T-helper 1 cell treated with Interleukin-12 subunit alpha and Interleukin-12 subunit beta and Interleukin-4 antibody, amounts not matched to agents 30 μg/mL and 1 μg/mL, for 36 hours (primary cell): ENCODE data around the gene MAP4.

ENCODE experiments used
- H3K27ac Mint-ChIP-seq: one replicate; pipeline ENCODE4 v1.8.0; 2021; ENCODE audit warnings: mild to moderate bottlenecking, mixed read lengths
- H3K27me3 Mint-ChIP-seq: one replicate; pipeline ENCODE4 v1.8.0; 2021; ENCODE audit warnings: low read depth, mixed read lengths
- H3K36me3 Mint-ChIP-seq: one replicate; pipeline ENCODE4 v1.8.0; 2021; ENCODE audit warnings: low read depth, mixed read lengths
- H3K4me1 Mint-ChIP-seq: one replicate; pipeline ENCODE4 v1.8.0; 2021; ENCODE audit warnings: low read depth, mixed read lengths
- H3K4me3 Mint-ChIP-seq: one replicate; pipeline ENCODE4 v1.8.0; 2021; ENCODE audit warnings: mild to moderate bottlenecking, moderate library complexity, mixed read lengths
- H3K9me3 Mint-ChIP-seq: one replicate; pipeline ENCODE4 v1.8.0; 2021; ENCODE audit warnings: mixed read lengths

Gene MAP4

DNA sequence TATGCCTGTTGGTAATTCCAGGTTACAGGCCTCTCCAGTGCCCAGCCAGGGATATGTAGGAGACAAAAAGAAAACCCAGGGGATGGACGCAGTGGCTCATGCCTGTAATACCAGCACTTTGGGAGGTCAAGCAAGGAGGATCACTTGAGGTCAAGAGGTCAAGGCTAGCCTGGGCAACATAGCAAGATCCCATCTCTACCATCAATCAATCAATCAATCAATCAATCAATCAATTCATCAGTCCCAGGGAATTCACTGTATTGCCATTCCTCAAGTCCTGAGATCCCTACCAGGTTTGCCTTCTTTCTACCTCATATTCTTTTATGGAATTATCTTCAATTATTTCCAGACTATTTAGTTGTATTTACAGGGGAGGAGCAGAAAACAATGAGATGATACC lies 131.0 kb downstream of the MAP4 start:
- no peaks in the 10 kb centered on the region for H3K9me3 Mint-ChIP-seq
- H3K4me3 Mint-ChIP-seq, result no peak overlapping the region
- peaks cover 13% of the 10 kb centered on the region for H3K4me1 Mint-ChIP-seq
- H3K27ac Mint-ChIP-seq, result no peak overlapping the region
- H3K27me3 Mint-ChIP-seq, result no peaks in the 10 kb centered on the region
- peaks cover 14% of the 10 kb centered on the region for H3K36me3 Mint-ChIP-seq

DNA sequence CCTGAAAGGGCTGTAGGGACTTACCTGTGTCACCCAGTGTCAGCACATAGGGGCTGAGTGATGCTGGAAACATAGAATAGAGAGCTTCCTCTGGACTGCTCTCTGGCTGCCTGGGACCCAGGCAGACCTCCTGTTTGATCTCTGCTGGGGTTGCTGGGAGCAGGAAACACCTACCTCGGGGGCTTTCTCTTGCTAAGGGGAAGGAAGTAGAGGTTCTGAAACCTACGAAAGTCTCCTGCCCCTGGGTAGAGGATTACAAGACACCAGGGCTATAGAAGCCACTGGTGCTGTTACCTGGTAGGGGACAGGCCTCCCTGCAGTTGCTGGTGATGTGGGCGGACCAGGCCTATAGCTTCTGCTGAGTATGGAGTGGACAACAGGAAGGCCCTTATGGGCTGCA lies 131.6 kb downstream of the MAP4 start:
- H3K36me3 Mint-ChIP-seq, result peaks cover 14% of the 10 kb centered on the region
- H3K27me3 Mint-ChIP-seq, result no peaks in the 10 kb centered on the region
- no peak overlapping the region for H3K4me3 Mint-ChIP-seq
- H3K4me1 Mint-ChIP-seq, result peaks cover 13% of the 10 kb centered on the region
- H3K27ac Mint-ChIP-seq, result no peak overlapping the region
- no peaks in the 10 kb centered on the region for H3K9me3 Mint-ChIP-seq

DNA sequence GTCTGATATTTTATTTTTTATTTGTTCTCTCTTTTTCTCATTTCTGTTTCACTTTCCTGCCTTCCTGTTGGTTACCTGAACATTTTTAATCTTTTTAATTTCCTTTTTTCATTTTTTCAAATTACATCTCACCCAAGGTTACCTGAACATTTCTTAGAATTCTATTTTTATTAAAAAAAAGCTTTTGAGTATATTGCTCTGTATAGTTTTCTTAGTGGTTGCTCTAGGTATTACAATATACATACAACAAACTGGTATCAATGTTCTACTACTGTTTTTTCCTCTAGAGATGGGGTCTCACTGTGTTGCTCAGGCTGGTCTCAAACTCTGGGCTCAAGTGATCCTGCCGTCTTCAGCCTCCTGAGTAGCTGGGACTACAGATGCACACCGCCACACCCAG lies 133.9 kb downstream of the MAP4 start:
- Mint-ChIP-seq H3K4me3 (no peak overlapping the region), H3K27ac (no peak overlapping the region), H3K9me3 (no peaks in the 10 kb centered on the region), H3K4me1 (peaks cover 10% of the 10 kb centered on the region), H3K36me3 (peaks cover 7% of the 10 kb centered on the region), H3K27me3 (no peaks in the 10 kb centered on the region)

DNA sequence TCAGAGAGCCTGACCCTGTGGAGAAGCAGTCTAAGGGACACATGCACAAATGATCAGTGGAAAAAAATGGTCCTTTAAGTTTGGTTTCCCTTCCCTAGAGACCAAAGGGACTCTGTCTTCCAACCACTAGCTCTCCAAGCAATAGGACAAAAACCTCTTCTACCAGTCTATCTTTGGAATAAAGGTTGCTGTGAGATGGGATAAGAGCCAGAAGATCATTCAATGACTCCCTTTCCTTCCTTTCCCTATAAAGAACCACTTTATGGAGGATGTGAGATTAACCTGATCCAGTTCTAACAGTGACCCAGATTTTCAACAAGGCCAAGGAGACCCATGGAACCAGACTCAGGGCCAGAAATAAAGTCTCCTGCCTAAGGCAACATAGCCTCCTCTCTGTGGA lies 138.5 kb downstream of the MAP4 start:
- Mint-ChIP-seq H3K4me3 (no peak overlapping the region), H3K36me3 (peaks cover 6% of the 10 kb centered on the region), H3K27ac (no peak overlapping the region), H3K27me3 (no peaks in the 10 kb centered on the region), H3K9me3 (no peaks in the 10 kb centered on the region), H3K4me1 (peaks cover 5% of the 10 kb centered on the region)

DNA sequence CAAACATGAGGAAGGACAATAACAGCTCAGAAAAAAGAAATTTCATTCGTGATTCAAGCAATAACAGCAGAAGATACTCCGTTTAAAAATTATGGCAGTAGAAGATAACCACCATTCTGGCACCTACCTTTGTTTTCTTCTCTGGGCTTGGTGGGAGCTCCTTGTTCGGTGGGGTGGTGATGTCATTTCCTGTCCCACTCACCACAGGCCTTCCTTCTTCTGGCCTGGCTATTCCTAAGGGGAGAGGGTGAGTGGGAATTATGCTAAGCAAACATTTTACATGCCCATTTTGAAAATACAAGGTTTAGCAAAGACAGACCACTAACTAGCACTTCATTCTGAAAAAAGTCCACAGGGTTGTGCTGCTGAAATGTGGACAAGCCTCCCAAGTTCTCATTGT lies 138.9 kb downstream of the MAP4 start:
- no peaks in the 10 kb centered on the region for H3K9me3 Mint-ChIP-seq
- H3K4me1 Mint-ChIP-seq, result peaks cover 5% of the 10 kb centered on the region
- peaks cover 6% of the 10 kb centered on the region for H3K36me3 Mint-ChIP-seq
- no peaks in the 10 kb centered on the region for H3K27me3 Mint-ChIP-seq
- no peak overlapping the region for H3K4me3 Mint-ChIP-seq
- H3K27ac Mint-ChIP-seq, result no peak overlapping the region

DNA sequence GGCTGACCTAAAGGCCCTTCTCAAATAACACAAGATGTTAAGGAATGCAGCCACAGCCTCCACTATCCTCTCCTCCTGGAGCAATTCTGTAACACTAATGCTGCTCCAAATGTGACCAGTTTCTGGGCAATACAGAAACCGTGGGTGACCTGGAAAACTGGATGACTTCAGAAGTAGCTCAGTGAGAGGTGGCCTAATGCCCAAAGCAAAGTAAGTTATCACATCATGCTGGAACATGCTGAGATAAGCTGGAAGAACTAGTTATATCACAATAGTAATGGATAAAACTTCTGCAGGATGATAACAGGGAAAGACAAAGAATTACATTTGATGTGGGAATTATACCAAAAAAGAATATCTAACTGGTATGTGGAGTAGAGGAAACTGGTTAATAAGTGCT lies 141.3 kb downstream of the MAP4 start:
- Mint-ChIP-seq H3K9me3 (no peaks in the 10 kb centered on the region), H3K27ac (no peak overlapping the region), H3K4me3 (no peak overlapping the region), H3K27me3 (no peaks in the 10 kb centered on the region), H3K36me3 (peaks cover 12% of the 10 kb centered on the region), H3K4me1 (peaks cover 5% of the 10 kb centered on the region)

DNA sequence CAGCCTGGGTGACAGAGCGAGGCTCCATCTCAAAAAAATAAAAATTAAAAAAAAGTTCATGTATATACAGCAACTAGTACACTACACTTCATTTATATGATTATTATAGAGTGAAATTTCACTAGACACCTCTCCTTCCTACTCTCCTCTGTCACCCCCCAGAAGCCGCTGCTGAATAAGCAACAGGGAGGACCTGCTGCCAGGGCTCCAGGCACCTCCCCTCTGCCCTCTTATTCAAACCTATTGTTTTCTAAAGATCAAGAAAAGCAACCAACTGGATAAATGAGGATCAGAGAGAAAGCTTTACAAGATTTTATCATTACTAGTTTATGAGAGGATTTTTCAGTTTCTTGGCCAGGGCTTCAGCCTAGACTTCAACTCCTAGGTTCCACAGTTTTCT lies 141.8 kb downstream of the MAP4 start:
- Mint-ChIP-seq H3K36me3 (peaks cover 14% of the 10 kb centered on the region), H3K4me3 (no peak overlapping the region), H3K27ac (no peak overlapping the region), H3K4me1 (peaks cover 5% of the 10 kb centered on the region), H3K27me3 (no peaks in the 10 kb centered on the region), H3K9me3 (no peaks in the 10 kb centered on the region)

DNA sequence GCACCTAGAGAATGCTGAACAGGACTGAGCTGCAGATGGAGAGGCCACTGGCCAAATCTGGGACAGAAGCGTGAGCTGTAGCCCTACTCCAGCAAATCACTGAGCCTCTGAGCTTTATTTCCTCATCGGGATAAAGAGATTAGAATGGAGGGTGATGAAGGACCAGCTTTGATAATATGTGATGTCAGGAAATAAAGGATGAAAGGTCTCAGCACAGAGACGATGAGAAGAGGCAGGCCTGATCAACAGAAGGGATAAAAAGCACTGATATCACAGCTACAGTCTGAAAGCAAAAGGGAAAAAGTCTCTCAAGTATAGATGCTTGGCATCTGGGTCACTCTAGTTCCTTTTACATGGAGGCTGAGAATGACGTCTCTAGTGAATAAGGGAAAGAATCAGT lies 143.3 kb downstream of the MAP4 start:
- Mint-ChIP-seq H3K27ac (no peak overlapping the region), H3K36me3 (peaks cover 23% of the 10 kb centered on the region), H3K9me3 (no peaks in the 10 kb centered on the region), H3K4me3 (no peak overlapping the region), H3K4me1 (peaks cover 5% of the 10 kb centered on the region), H3K27me3 (no peaks in the 10 kb centered on the region)

DNA sequence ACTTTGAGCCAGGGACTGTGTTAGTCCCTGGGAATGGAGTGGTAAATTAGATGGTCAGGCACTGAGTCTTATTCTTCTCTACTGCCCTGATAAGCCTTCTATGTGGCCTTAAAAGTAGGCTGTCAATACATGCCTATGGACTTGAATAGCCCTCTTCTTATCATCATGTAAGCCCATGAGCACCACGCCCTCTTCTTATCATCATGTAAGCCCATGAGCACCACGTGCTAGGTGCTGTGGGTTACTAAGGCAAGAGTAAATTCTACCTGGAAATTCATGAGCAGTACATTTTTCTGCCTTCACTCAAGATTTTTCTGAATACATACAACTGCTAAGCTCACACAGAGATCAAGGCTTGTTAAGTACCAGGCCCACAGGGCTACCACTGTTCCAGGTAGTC lies 144.8 kb downstream of the MAP4 start:
- Mint-ChIP-seq H3K9me3 (no peaks in the 10 kb centered on the region), H3K4me1 (no peaks in the 10 kb centered on the region), H3K36me3 (peaks cover 26% of the 10 kb centered on the region), H3K4me3 (no peak overlapping the region), H3K27ac (no peak overlapping the region), H3K27me3 (no peaks in the 10 kb centered on the region)

DNA sequence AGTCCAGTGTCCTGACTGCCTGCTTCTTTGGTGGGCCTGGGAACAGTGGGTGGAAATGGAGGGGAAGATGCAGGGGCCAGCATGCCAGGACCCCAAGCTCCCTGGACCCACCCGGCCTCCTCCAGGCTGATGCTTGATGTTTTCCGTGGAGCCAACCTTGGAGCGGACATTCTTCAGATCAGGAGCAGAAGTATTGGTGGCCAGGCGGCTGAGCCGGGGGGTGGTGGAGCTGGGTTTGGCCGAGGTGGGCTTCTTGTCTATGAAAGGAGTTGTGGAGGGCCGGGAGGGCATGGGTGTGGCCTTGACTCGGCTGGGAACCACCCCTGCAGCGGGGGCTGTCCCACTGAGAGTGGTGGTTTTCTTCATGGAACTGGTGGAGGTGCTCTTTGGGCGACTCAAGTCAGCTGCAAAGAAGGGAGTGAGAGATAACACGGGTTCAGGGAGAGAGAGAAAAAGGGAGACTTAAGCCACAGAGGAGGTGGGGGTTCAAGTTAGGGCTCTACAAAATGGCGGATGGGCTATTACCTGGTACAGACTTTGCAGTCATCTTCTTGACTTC lies 145.4 kb downstream of the MAP4 start:
- no peak overlapping the region for H3K4me3 Mint-ChIP-seq
- no peak overlapping the region for H3K27ac Mint-ChIP-seq
- H3K27me3 Mint-ChIP-seq, result no peaks in the 10 kb centered on the region
- peaks cover 28% of the 10 kb centered on the region for H3K36me3 Mint-ChIP-seq
- H3K9me3 Mint-ChIP-seq, result no peaks in the 10 kb centered on the region
- H3K4me1 Mint-ChIP-seq, result no peaks in the 10 kb centered on the region

DNA sequence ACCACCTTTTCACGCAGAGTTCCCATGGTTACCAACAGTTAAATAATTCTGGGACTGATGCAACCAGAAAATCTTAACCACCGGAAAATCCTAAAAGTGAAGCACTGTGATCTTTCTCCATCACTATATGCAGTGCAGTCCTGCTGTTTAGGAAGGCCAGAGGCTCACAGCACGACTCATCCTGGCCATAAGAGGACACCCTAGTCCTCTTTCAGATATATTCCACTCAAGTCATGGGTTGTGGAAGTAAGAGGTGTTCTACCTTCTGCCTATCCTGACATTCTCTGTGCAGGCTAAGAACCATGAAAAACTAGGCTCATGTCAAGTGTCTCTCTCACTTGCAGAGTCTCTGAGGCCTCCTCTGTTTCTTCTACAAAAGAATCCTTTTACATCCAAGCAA lies 146.1 kb downstream of the MAP4 start:
- Mint-ChIP-seq H3K27ac (no peak overlapping the region), H3K9me3 (no peaks in the 10 kb centered on the region), H3K4me1 (no peaks in the 10 kb centered on the region), H3K27me3 (no peaks in the 10 kb centered on the region), H3K36me3 (peaks cover 33% of the 10 kb centered on the region), H3K4me3 (no peak overlapping the region)

DNA sequence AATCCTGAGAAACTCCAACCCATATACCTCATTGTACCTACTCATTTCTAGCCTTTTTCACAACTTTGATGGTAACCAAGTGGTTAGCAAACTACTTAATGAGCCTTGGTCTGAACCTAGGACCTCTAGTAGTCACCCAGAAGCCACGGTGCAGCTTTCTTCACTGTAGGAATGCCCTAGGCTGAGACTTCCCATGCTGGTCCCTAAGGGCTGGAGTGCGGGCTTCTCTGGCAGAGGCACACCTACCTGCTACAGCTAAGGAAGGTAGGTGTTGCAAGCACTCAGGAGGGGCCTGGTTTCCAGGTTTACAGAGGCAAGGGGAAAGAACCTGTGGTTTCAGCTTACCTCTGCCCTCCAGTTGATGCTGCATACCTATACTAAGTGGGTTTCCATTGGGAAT lies 147.9 kb downstream of the MAP4 start:
- H3K27me3 Mint-ChIP-seq, result no peaks in the 10 kb centered on the region
- peaks cover 29% of the 10 kb centered on the region for H3K36me3 Mint-ChIP-seq
- no peak overlapping the region for H3K27ac Mint-ChIP-seq
- no peaks in the 10 kb centered on the region for H3K9me3 Mint-ChIP-seq
- H3K4me1 Mint-ChIP-seq, result no peaks in the 10 kb centered on the region
- no peak overlapping the region for H3K4me3 Mint-ChIP-seq

DNA sequence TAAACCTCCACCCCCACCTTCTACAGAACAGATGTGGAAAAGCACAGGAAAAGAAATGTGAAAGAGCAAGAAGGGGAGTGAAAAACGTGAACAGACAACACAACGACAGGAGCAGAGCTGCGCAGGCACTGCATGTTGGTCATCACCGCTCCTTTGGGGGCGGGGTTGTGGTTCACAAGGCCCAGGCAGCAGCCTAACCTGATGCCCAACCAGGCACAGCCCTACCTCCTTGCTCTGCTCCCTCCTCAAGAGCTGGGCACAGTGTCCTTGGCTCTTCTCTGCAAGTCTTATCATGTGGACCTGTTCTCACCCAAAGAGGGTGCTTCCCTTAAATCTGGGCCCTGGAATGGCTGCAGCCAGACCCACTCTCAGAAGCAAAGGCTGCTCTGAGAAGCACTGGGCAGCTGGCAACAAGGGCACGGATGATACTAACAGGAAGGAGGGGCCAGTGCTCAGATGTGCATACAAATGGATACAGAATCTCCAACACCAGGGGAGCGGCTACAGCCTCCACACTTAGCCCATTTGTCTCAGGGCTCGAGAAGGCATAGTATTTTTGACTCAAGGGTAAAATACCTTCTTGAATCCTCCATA lies 148.7 kb downstream of the MAP4 start:
- Mint-ChIP-seq H3K9me3 (no peaks in the 10 kb centered on the region), H3K36me3 (peaks cover 27% of the 10 kb centered on the region), H3K4me3 (no peak overlapping the region), H3K27ac (no peak overlapping the region), H3K4me1 (no peaks in the 10 kb centered on the region), H3K27me3 (no peaks in the 10 kb centered on the region)

DNA sequence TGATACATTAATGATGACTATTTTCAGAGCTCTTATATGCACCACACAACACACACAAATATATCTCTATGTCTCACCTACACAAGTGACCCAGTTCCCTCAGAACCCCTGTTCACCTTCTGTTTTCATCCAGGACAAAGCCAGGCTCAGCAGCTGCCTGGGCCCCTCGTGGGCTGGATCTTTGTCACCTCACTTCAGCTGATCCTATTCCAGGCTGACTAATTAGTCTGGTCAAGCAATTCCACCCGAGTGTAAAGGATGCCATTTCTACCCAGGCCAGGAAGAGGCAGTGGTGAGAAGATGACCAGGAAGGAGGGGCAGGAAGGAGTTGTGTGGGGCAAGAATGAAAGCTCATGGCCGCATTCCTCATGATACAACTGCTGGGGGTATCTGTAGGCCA lies 151.0 kb downstream of the MAP4 start:
- peaks cover 25% of the 10 kb centered on the region for H3K36me3 Mint-ChIP-seq
- no peak overlapping the region for H3K4me3 Mint-ChIP-seq
- H3K27ac Mint-ChIP-seq, result peak overlapping the region; percentile 49
- H3K27me3 Mint-ChIP-seq, result no peaks in the 10 kb centered on the region
- no peaks in the 10 kb centered on the region for H3K4me1 Mint-ChIP-seq
- no peaks in the 10 kb centered on the region for H3K9me3 Mint-ChIP-seq

DNA sequence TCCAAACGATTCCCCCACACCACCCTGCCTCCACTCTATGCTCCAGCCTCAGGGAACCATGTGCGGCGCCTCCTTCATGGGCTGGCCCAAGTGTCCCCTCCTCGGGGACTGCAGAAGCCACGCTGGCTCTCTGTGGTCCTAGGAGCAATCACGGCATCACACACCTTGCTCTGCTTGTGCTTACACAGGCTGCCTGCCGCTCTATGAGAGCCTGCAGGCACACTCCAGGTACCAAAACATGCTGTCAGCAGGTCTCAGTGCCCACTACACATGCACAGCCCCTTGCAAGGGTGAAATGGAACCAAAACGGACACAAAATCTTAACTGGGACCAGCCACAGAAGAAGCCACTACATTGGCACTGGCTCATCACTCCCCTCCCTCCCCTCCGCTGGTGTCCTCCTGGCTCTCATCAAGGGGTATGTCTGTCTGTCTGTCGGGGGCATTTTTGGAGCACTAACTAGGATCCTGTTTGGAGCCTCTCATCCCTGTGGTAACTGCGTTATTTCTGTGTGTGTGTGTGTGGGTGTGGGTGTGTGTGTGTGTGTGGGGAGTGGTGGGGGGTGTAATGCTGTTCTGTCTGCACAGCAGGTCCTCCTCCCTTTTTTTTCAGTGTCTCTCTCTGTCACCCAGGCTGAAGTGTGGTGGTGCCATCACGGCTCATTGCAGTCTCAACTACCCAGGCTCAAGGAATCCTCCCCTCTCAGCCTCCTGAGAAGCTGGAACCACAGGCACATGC lies 152.7 kb downstream of the MAP4 start:
- Mint-ChIP-seq H3K36me3 (peaks cover 14% of the 10 kb centered on the region), H3K27me3 (no peaks in the 10 kb centered on the region), H3K9me3 (no peaks in the 10 kb centered on the region), H3K4me1 (no peaks in the 10 kb centered on the region), H3K4me3 (no peak overlapping the region), H3K27ac (no peak overlapping the region)
